Measurements from ENCODE around the gene CDK5RAP3. TPM values are rescaled to one million over a fixed set of nuclear protein-coding genes. Genes with fewer than 3 reads are reported as not detected.

The CDK5RAP3 gene
- total and polyA plus RNA-seq, 2 of the 13 experiments (the other 11 are each of a cell fraction or from before 2014, with no cell fraction given), result 128 to 154 TPM

GRCh38 chr17:47956791-47957590 is 13.9 kb upstream of the CDK5RAP3 start (continued):
- no peak for TF ChIP-seq ZBTB46 (CRISPR knock-in tag; IDR thresholded peaks at IDR 0.05; ENCODE audit: borderline replicate concordance)
- TF ChIP-seq CHD4 (IDR thresholded peaks at IDR 0.05; ENCODE audit: borderline replicate concordance, low read length), result no peak
- TF ChIP-seq SIN3A (IDR thresholded peaks at IDR 0.05; ENCODE audit: borderline replicate concordance, low read depth, low read length), result no peak
- 0 out of 2 replicates have a peak, but pooled peaks have one; percentile 50 for TF ChIP-seq SNAI1 (CRISPR knock-in tag; IDR thresholded peaks at IDR 0.05; ENCODE audit: borderline replicate concordance)
- TF ChIP-seq IKZF1 (IDR thresholded peaks at IDR 0.05), result no peak
- no peak for TF ChIP-seq ZNF83 (CRISPR knock-in tag; IDR thresholded peaks at IDR 0.05; ENCODE audit: borderline replicate concordance)
- TF ChIP-seq SP140L (CRISPR knock-in tag; IDR thresholded peaks at IDR 0.05; ENCODE audit: borderline replicate concordance), result no peak
- no peak for TF ChIP-seq ZBTB39 (CRISPR knock-in tag; IDR thresholded peaks at IDR 0.05)
- 0 out of 2 replicates have a peak, but pooled peaks have one; percentile 46 for TF ChIP-seq DPF2 (CRISPR knock-in tag; IDR thresholded peaks at IDR 0.05; ENCODE audit: borderline replicate concordance, low read depth)
- TF ChIP-seq ZNF296 (CRISPR knock-in tag; conservative IDR thresholded peaks at IDR 0.05), result no peak
- TF ChIP-seq ZBTB2 (CRISPR knock-in tag; IDR thresholded peaks at IDR 0.05; ENCODE audit: low read depth), result no peak
- no peak for TF ChIP-seq MXD3 (CRISPR knock-in tag; IDR thresholded peaks at IDR 0.05)
- TF ChIP-seq ZNF34 (CRISPR knock-in tag; IDR thresholded peaks at IDR 0.05; ENCODE audit: borderline replicate concordance), result no peak
- no peak for TF ChIP-seq KDM4B (CRISPR knock-in tag; IDR thresholded peaks at IDR 0.05)
- TF ChIP-seq ZNF430 (CRISPR knock-in tag; IDR thresholded peaks at IDR 0.05), result no peak
- TF ChIP-seq GATAD2A (CRISPR knock-in tag; IDR thresholded peaks at IDR 0.05), result no peak; the same call in 1 of the 2 replicates
- no peak for TF ChIP-seq ZNF777 (CRISPR knock-in tag; IDR thresholded peaks at IDR 0.05)
- TF ChIP-seq CREB3 (CRISPR knock-in tag; IDR thresholded peaks at IDR 0.05), result no peak
- TF ChIP-seq NFIB (CRISPR knock-in tag; IDR thresholded peaks at IDR 0.05; ENCODE audit: borderline replicate concordance), result no peak
- TF ChIP-seq ZNF761 (CRISPR knock-in tag; conservative IDR thresholded peaks at IDR 0.05), result no peak
- TF ChIP-seq ZFP91 (CRISPR knock-in tag; IDR thresholded peaks at IDR 0.05; ENCODE audit: borderline replicate concordance), result peak; percentile 21; the same call in 1 of the 2 replicates
